Neural crest cell (in vitro differentiated cells): Measurements from ENCODE around the gene TMEM200A. TPM values are rescaled to one million over a fixed set of nuclear protein-coding genes. Genes with fewer than 3 reads are reported as not detected.

Experiments used
- DNase-seq: peaks from one replicate; pipeline ENCODE4 v3.0.0; 2021; ENCODE audit warnings: low read depth, mixed read lengths, low spot score
- H3K27ac Mint-ChIP-seq: one replicate; pipeline ENCODE4 v1.8.0; 2021; ENCODE audit warnings: mild to moderate bottlenecking, mixed read lengths; ENCODE audit not compliant: unreplicated experiment
- H3K27me3 Mint-ChIP-seq: 2 replicates; pipeline ENCODE4 v1.8.0; 2021; ENCODE audit warnings: low read depth, mild to moderate bottlenecking, mixed read lengths
- H3K36me3 Mint-ChIP-seq: 2 replicates; pipeline ENCODE4 v1.8.0; 2021; ENCODE audit warnings: low read depth, mild to moderate bottlenecking, mixed read lengths
- H3K4me1 Mint-ChIP-seq: 2 replicates; pipeline ENCODE4 v1.8.0; 2021; ENCODE audit warnings: mixed read lengths
- H3K4me3 Mint-ChIP-seq: one replicate; pipeline ENCODE4 v1.8.0; 2021; ENCODE audit warnings: mild to moderate bottlenecking, mixed read lengths
- H3K9me3 Mint-ChIP-seq: 2 replicates; pipeline ENCODE4 v1.8.0; 2021; ENCODE audit warnings: mixed read lengths
- CTCF ChIP-seq: fragments of 200-600 bp; sonication (generic); conservative IDR thresholded peaks from 2 replicates; pipeline ENCODE4 v1.5.0; 2021; ENCODE audit warnings: antibody characterized with exemption, mild to moderate bottlenecking
- total RNA-seq: library from RNA; stranded (reverse); gene quantifications from 2 replicates; pipeline ENCODE4 v1.2.1, GENCODE V29; 2021

The TMEM200A gene
- total RNA-seq, 1 donor from 2014 or later, result 2.9 TPM

- DNase-seq, result no peak
- no peaks in the 10 kb centered on the region for H3K27me3 Mint-ChIP-seq
- H3K9me3 Mint-ChIP-seq, result no peaks in the 10 kb centered on the region
- no peaks in the 10 kb centered on the region for H3K4me1 Mint-ChIP-seq
- no peak overlapping the region for H3K27ac Mint-ChIP-seq
- no peak overlapping the region for H3K4me3 Mint-ChIP-seq
- TF ChIP-seq CTCF, result no peak
- peaks cover 3% of the 10 kb centered on the region for H3K36me3 Mint-ChIP-seq
These were observed 45.7 kb downstream of the TMEM200A start for GRCh38 chr6:130411481-130411880.

- Mint-ChIP-seq H3K4me3 (no peak overlapping the region), H3K27me3 (no peaks in the 10 kb centered on the region), H3K27ac (no peak overlapping the region), H3K9me3 (no peaks in the 10 kb centered on the region), H3K4me1 (no peaks in the 10 kb centered on the region), H3K36me3 (peaks cover 3% of the 10 kb centered on the region)
- no peak for DNase-seq
- TF ChIP-seq CTCF, result no peak
These were observed 46.9 kb downstream of the TMEM200A start for GRCh38 chr6:130412556-130413290.

- Mint-ChIP-seq H3K27me3 (no peaks in the 10 kb centered on the region), H3K9me3 (peaks cover 2% of the 10 kb centered on the region), H3K36me3 (peaks cover 3% of the 10 kb centered on the region), H3K4me3 (no peak overlapping the region), H3K27ac (no peak overlapping the region), H3K4me1 (no peaks in the 10 kb centered on the region)
- no peak for TF ChIP-seq CTCF
- DNase-seq, result no peak
These were observed 52.1 kb downstream of the TMEM200A start for GRCh38 chr6:130417951-130418350.

- no peak for TF ChIP-seq CTCF
- no peak for DNase-seq
- Mint-ChIP-seq H3K36me3 (no peaks in the 10 kb centered on the region), H3K4me1 (no peaks in the 10 kb centered on the region), H3K9me3 (peaks cover 2% of the 10 kb centered on the region), H3K27ac (no peak overlapping the region), H3K27me3 (no peaks in the 10 kb centered on the region), H3K4me3 (no peak overlapping the region)
These were observed 55.1 kb downstream of the TMEM200A start for GRCh38 chr6:130420911-130421310.

- TF ChIP-seq CTCF, result no peak
- no peak for DNase-seq
- no peak overlapping the region for H3K27ac Mint-ChIP-seq
- no peaks in the 10 kb centered on the region for H3K36me3 Mint-ChIP-seq
- no peaks in the 10 kb centered on the region for H3K27me3 Mint-ChIP-seq
- peaks cover 2% of the 10 kb centered on the region for H3K9me3 Mint-ChIP-seq
- no peaks in the 10 kb centered on the region for H3K4me1 Mint-ChIP-seq
- no peak overlapping the region for H3K4me3 Mint-ChIP-seq
These were observed 55.8 kb downstream of the TMEM200A start for GRCh38 chr6:130421585-130421984.
